CD4-positive, alpha-beta T cell (primary cell): ENCODE data around the gene CDH19. TPM values are rescaled to one million over a fixed set of nuclear protein-coding genes. Genes with fewer than 3 reads are reported as not detected.

Experiments used
- ATAC-seq: fragments of 200-7000 bp; cut with Tn5 transposase; one replicate; pipeline ENCODE4 v1.10.0; 2022; ENCODE audit warnings: mild to moderate bottlenecking; ENCODE audit not compliant: poor library complexity
- CTCF ChIA-PET: fragments of 350-600 bp; sonication (Branson Sonifier 250); formaldehyde crosslinking; loops from one replicate; lab custom pipeline; 2021; ENCODE audit warnings: antibody characterized with exemption, inconsistent platforms; lab: Charles Lee
- POLR2A ChIA-PET: fragments of 350-600 bp; sonication (Branson Sonifier 250); formaldehyde crosslinking; loops from one replicate; lab custom pipeline; 2021; ENCODE audit warnings: antibody characterized with exemption, inconsistent platforms; lab: Charles Lee
- DNase-seq, 14 experiments: peaks; one replicate each; pipeline ENCODE4 v3.0.0-alpha.2; 2013 to 2020; ENCODE audit warnings: mixed read lengths in 2 of 14
- H3K27ac ChIP-seq, 2 donors: one replicate each; pipeline versions ENCODE4 v1.5.1 to v1.7.0; 2013; ENCODE audit warnings: low read length in 2 of 2, low read depth in 1 of 2, mild to moderate bottlenecking in 1 of 2
- H3K27me3 ChIP-seq, 2 experiments: 1 replicate in 1 of 2; 2 replicates in 1 of 2; pipeline versions ENCODE4 v1.6.1 to v1.7.0; 2013; ENCODE audit warnings: low read length in 2 of 2, control low read depth in 1 of 2, mild to moderate bottlenecking in 1 of 2, moderate library complexity in 1 of 2; ENCODE audit not compliant: insufficient read depth in 2 of 2, control insufficient read depth in 1 of 2
- H3K36me3 ChIP-seq: one replicate; pipeline ENCODE4 v1.6.1; 2013; ENCODE audit warnings: low read length, control low read depth; ENCODE audit not compliant: insufficient read depth
- H3K4me1 ChIP-seq: one replicate; pipeline ENCODE4 v1.6.1; 2013; ENCODE audit warnings: low read length, control low read depth; ENCODE audit not compliant: insufficient read depth
- H3K4me3 ChIP-seq: one replicate; pipeline ENCODE4 v1.5.1; 2013; ENCODE audit warnings: mild to moderate bottlenecking, low read length, moderate library complexity
- H3K9me3 ChIP-seq, 2 experiments: 1 replicate in 1 of 2; 2 replicates in 1 of 2; pipeline versions ENCODE4 v1.6.1 to v1.7.0; 2013; ENCODE audit warnings: low read length in 2 of 2, mild to moderate bottlenecking in 2 of 2, control low read depth in 1 of 2, moderate library complexity in 1 of 2; ENCODE audit not compliant: control insufficient read depth in 1 of 2, insufficient read depth in 1 of 2
- H3K27ac Mint-ChIP-seq: one replicate; pipeline ENCODE4 v1.8.0; 2020; ENCODE audit warnings: mixed read lengths
- H3K27me3 Mint-ChIP-seq: one replicate; pipeline ENCODE4 v1.8.0; 2021; ENCODE audit warnings: mixed read lengths
- H3K36me3 Mint-ChIP-seq: one replicate; pipeline ENCODE4 v1.8.0; 2021; ENCODE audit warnings: low read depth, mixed read lengths
- H3K4me1 Mint-ChIP-seq: one replicate; pipeline ENCODE4 v1.8.0; 2021; ENCODE audit warnings: low read depth, mixed read lengths
- H3K4me3 Mint-ChIP-seq: one replicate; pipeline ENCODE4 v1.8.0; 2020; ENCODE audit warnings: mild to moderate bottlenecking, mixed read lengths
- H3K9me3 Mint-ChIP-seq: one replicate; pipeline ENCODE4 v1.8.0; 2020; ENCODE audit warnings: mixed read lengths
- intact Hi-C, 2 experiments: fragments of 100-400 bp; cut with DNase I in 1 of 2; cut with micrococcal nuclease in 1 of 2; formaldehyde crosslinking; loops; one replicate each; pipeline versions ENCODE4 v1.15.1 to v1.9.0; 2023 to 2025; cut with DNase I, micrococcal nuclease
- total RNA-seq, 174 experiments: library from RNA in 2 of 174; stranded (reverse) in 2 of 174; gene quantifications; one replicate each; pipeline ENCODE4 v1.2.3 and lab custom pipeline; 2021 to 2026
- TF ChIP-seq, protein P1 (sequence below): fragments of 200-600 bp; IDR thresholded peaks from one replicate; pipeline ENCODE4 v1.8.0; 2022; ENCODE audit warnings: antibody characterized with exemption, mild to moderate bottlenecking

Gene CDH19
- total RNA-seq, 2 experiments from 2014 or later, result not detected

DNA sequence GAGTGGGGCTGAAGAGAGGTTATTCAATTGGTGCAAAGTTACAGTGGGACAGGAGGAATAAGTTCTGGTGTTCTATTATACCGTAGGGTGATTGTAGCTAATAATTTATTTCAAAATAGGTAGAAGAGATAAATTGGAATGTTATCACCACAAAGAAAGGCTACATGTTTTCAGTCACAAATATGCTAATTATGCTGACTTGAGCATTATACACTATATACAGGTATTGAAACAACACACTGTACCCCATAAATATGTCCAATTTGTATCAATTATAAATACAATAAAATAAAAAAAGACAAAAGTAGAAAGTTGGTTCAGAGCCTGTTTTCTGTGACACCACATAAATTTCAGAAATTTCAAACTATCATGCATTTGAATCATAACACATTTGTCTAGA is 97.7 kb downstream of the CDH19 start:
- H3K9me3 Mint-ChIP-seq, result no peaks in the 10 kb centered on the region
- no peak overlapping the region for H3K27ac ChIP-seq
- intact Hi-C loops, result no loop called here
- H3K27me3 ChIP-seq, result no peaks in the 10 kb centered on the region
- no peaks in the 10 kb centered on the region for H3K36me3 Mint-ChIP-seq
- no peak for ATAC-seq
- CTCF ChIA-PET, result no interaction called here
- H3K36me3 ChIP-seq, result no peaks in the 10 kb centered on the region
- no peak overlapping the region for H3K4me3 Mint-ChIP-seq
- H3K27me3 Mint-ChIP-seq, result no peaks in the 10 kb centered on the region
- DNase-seq, result no peak
- no peaks in the 10 kb centered on the region for H3K4me1 Mint-ChIP-seq
- H3K4me1 ChIP-seq, result no peaks in the 10 kb centered on the region
- POLR2A ChIA-PET, result no interaction called here
- TF ChIP-seq, protein P1, sequence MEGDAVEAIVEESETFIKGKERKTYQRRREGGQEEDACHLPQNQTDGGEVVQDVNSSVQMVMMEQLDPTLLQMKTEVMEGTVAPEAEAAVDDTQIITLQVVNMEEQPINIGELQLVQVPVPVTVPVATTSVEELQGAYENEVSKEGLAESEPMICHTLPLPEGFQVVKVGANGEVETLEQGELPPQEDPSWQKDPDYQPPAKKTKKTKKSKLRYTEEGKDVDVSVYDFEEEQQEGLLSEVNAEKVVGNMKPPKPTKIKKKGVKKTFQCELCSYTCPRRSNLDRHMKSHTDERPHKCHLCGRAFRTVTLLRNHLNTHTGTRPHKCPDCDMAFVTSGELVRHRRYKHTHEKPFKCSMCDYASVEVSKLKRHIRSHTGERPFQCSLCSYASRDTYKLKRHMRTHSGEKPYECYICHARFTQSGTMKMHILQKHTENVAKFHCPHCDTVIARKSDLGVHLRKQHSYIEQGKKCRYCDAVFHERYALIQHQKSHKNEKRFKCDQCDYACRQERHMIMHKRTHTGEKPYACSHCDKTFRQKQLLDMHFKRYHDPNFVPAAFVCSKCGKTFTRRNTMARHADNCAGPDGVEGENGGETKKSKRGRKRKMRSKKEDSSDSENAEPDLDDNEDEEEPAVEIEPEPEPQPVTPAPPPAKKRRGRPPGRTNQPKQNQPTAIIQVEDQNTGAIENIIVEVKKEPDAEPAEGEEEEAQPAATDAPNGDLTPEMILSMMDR, result no peak
- H3K4me3 ChIP-seq, result no peak overlapping the region
- H3K27ac Mint-ChIP-seq, result no peak overlapping the region
- no peaks in the 10 kb centered on the region for H3K9me3 ChIP-seq

- no peak for ATAC-seq
- H3K4me1 Mint-ChIP-seq, result no peaks in the 10 kb centered on the region
These were observed 106.5 kb downstream of the CDH19 start for GRCh38 chr18:66497351-66497750.

DNA sequence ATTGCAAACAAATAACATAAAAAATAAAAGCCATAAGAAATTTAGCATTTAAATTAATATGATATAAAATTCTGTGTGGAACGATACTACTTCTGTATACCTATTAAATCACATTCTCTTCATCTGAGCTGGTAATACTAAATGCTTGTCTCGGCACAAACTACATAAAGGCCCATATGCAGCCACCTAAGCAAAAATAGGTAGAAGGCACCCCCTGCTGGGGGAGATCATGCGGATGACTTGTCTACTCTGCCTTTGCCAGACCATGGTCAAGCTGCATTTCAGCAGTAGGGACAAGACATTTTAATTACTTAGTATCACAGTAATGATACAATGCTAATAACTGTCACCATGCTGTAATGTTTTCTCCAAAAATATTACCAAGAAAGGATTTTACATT is 108.0 kb downstream of the CDH19 start:
- H3K27me3 ChIP-seq, result no peaks in the 10 kb centered on the region
- H3K36me3 Mint-ChIP-seq, result no peaks in the 10 kb centered on the region
- H3K9me3 Mint-ChIP-seq, result peaks cover 2% of the 10 kb centered on the region
- H3K4me3 ChIP-seq, result no peak overlapping the region
- POLR2A ChIA-PET, result no interaction called here
- DNase-seq (no peak), ATAC-seq (no peak)
- no peak overlapping the region for H3K4me3 Mint-ChIP-seq
- TF ChIP-seq, protein P1, result no peak
- intact Hi-C loops, result no loop called here
- H3K27me3 Mint-ChIP-seq, result no peaks in the 10 kb centered on the region
- CTCF ChIA-PET, result no interaction called here
- no peaks in the 10 kb centered on the region for H3K4me1 Mint-ChIP-seq
- H3K9me3 ChIP-seq, result no peaks in the 10 kb centered on the region
- no peaks in the 10 kb centered on the region for H3K36me3 ChIP-seq
- no peak overlapping the region for H3K27ac ChIP-seq
- H3K27ac Mint-ChIP-seq, result no peak overlapping the region
- H3K4me1 ChIP-seq, result no peaks in the 10 kb centered on the region

More at GRCh38 chr18:66497351-66497750, 106.5 kb downstream of the CDH19 start:
- CTCF ChIA-PET, result no interaction called here
- H3K27ac ChIP-seq, result no peak overlapping the region
- Mint-ChIP-seq H3K4me3 (no peak overlapping the region), H3K27me3 (no peaks in the 10 kb centered on the region), H3K9me3 (peaks cover 2% of the 10 kb centered on the region), H3K36me3 (no peaks in the 10 kb centered on the region), H3K27ac (no peak overlapping the region)
- H3K4me1 ChIP-seq, result no peaks in the 10 kb centered on the region
- no peaks in the 10 kb centered on the region for H3K27me3 ChIP-seq
- H3K36me3 ChIP-seq, result no peaks in the 10 kb centered on the region
- intact Hi-C loops, result no loop called here
- no peak overlapping the region for H3K4me3 ChIP-seq
- no peak for DNase-seq
- TF ChIP-seq, protein P1, result no peak
- POLR2A ChIA-PET, result no interaction called here
- H3K9me3 ChIP-seq, result no peaks in the 10 kb centered on the region
